Lower lobe of right lung (tissue), 2 donors: Measurements from ENCODE around the gene NECTIN4. TPM values are rescaled to one million over a fixed set of nuclear protein-coding genes. Genes with fewer than 3 reads are reported as not detected.

Experiments
- ATAC-seq, 2 donors: fragments of 200-7000 bp; cut with Tn5 transposase; one replicate each; pipeline ENCODE4 v1.9.1; 2020 to 2022; ENCODE audit warnings: mild to moderate bottlenecking in 2 of 2, moderate library complexity in 2 of 2
- DNase-seq: peaks from one replicate; pipeline ENCODE4 v3.0.0-alpha.2; 2020
- H3K27ac ChIP-seq: fragments of 200-600 bp; one replicate; pipeline ENCODE4 v1.8.0; 2022
- H3K27me3 ChIP-seq: fragments of 200-600 bp; one replicate; pipeline ENCODE4 v1.8.0; 2022; ENCODE audit warnings: low read depth
- H3K36me3 ChIP-seq: fragments of 200-600 bp; one replicate; pipeline ENCODE4 v1.8.0; 2022; ENCODE audit warnings: mild to moderate bottlenecking
- H3K4me1 ChIP-seq: fragments of 200-600 bp; one replicate; pipeline ENCODE4 v1.8.0; 2022
- H3K4me3 ChIP-seq: fragments of 200-600 bp; one replicate; pipeline ENCODE4 v1.8.0; 2022; ENCODE audit warnings: mild to moderate bottlenecking
- H3K9me3 ChIP-seq: fragments of 200-600 bp; one replicate; pipeline ENCODE4 v1.8.0; 2022
- intact Hi-C: fragments of 100-400 bp; cut with DNase I; formaldehyde crosslinking; loops from one replicate; pipeline ENCODE4 v1.11.0; 2022
- total RNA-seq: library from RNA; stranded (reverse); fragmentation: NEBNext Ultra II Directional; extraction: Animal tissue kit (Norgen Biotek cat#: 25700); gene quantifications from one replicate; pipeline ENCODE4 v1.2.1, GENCODE V29; 2021
- TF ChIP-seq, protein P1 (sequence below): fragments of 200-600 bp; IDR thresholded peaks from one replicate; pipeline ENCODE4 v1.8.0; 2022; ENCODE audit warnings: antibody characterized with exemption, mild to moderate bottlenecking
- donor health status: DM: no; HTN: yes; CAD: no; lungs with severe emphysema.

Gene NECTIN4
- total RNA-seq, 1 donor from 2014 or later, result 6.2 TPM

DNA sequence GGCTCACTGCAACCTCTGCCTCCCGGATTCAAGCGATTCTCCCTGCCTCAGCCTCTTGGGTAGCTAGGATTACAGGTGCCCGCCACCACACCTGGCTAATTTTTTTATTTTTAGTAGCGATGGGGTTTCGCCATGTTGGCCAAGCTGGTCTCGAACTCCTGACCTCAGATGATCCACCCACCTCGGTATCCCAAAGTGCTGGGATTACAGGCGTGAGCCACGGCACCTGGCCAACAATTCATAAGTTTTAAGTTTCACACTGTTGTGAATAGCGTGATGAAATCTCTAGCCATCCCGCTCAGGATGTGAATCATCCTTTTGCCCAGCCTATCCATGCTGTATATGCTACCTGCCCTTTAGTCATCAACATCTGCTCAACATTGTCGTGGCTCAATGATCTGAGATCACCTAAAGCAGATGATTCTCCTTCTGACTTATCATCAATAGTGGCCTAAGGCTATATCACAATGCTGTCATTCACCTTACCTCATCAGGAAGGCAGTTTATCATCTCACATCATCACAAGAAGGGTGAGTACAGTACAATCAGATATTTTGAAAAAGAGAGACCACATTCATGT is 25.9 kb upstream of the NECTIN4 start:
- H3K9me3 ChIP-seq, result no peaks in the 10 kb centered on the region
- DNase-seq (no peak), ATAC-seq (no peak)
- no peak overlapping the region for H3K27ac ChIP-seq
- H3K36me3 ChIP-seq, result peaks cover 21% of the 10 kb centered on the region
- peaks cover 78% of the 10 kb centered on the region for H3K4me1 ChIP-seq
- intact Hi-C loops, result no loop called here
- TF ChIP-seq, protein P1, sequence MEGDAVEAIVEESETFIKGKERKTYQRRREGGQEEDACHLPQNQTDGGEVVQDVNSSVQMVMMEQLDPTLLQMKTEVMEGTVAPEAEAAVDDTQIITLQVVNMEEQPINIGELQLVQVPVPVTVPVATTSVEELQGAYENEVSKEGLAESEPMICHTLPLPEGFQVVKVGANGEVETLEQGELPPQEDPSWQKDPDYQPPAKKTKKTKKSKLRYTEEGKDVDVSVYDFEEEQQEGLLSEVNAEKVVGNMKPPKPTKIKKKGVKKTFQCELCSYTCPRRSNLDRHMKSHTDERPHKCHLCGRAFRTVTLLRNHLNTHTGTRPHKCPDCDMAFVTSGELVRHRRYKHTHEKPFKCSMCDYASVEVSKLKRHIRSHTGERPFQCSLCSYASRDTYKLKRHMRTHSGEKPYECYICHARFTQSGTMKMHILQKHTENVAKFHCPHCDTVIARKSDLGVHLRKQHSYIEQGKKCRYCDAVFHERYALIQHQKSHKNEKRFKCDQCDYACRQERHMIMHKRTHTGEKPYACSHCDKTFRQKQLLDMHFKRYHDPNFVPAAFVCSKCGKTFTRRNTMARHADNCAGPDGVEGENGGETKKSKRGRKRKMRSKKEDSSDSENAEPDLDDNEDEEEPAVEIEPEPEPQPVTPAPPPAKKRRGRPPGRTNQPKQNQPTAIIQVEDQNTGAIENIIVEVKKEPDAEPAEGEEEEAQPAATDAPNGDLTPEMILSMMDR, result no peak
- H3K4me3 ChIP-seq, result no peak overlapping the region
- no peaks in the 10 kb centered on the region for H3K27me3 ChIP-seq

DNA sequence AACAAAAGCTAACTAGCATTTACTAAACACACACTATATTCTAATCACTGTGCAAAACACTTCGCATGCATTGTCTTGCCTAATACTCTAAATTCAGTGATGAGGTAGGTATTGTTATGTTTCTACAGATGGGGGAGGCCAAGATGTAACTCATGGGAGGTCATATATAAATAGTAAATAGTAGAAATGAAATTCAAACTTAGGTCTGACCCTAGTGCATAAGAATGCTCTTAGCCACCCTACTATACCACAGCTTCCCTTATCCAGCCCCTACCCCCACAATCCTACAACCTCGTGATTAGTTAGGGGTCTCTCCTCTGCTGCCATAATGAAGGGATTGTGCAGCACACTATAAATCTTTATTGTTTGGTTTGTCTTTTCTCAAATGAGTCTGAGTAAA is 25.2 kb upstream of the NECTIN4 start:
- TF ChIP-seq, protein P1, result no peak
- Histone ChIP-seq H3K4me3 (no peak overlapping the region), H3K36me3 (peaks cover 21% of the 10 kb centered on the region), H3K9me3 (no peaks in the 10 kb centered on the region), H3K4me1 (peaks cover 72% of the 10 kb centered on the region), H3K27ac (no peak overlapping the region), H3K27me3 (no peaks in the 10 kb centered on the region)
- intact Hi-C loops, result no loop called here
- no peak for ATAC-seq
- DNase-seq, result no peak

DNA sequence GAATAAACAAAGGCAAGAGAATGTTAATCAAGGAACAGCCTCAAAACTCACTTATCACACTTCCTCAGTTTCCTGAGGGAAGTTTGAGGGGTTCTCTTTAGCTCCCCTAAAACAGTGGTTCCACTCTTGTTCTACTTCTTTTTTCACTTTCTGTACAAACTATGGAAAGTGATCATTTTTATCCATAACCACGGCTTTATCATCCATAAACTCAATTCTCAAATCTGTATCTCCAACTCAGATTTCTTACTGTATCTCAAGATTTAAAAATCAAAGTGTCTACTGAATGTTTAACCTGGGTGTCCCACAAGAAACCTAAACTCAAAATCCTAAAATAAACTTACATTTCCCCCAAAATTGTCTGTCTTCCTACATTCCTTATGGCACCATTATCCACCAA is 24.6 kb upstream of the NECTIN4 start:
- Histone ChIP-seq H3K36me3 (peaks cover 25% of the 10 kb centered on the region), H3K27ac (no peak overlapping the region), H3K9me3 (no peaks in the 10 kb centered on the region), H3K27me3 (no peaks in the 10 kb centered on the region), H3K4me3 (no peak overlapping the region), H3K4me1 (peaks cover 65% of the 10 kb centered on the region)
- ATAC-seq, result no peak
- TF ChIP-seq, protein P1, result no peak
- intact Hi-C loops, result no loop called here
- DNase-seq, result no peak

DNA sequence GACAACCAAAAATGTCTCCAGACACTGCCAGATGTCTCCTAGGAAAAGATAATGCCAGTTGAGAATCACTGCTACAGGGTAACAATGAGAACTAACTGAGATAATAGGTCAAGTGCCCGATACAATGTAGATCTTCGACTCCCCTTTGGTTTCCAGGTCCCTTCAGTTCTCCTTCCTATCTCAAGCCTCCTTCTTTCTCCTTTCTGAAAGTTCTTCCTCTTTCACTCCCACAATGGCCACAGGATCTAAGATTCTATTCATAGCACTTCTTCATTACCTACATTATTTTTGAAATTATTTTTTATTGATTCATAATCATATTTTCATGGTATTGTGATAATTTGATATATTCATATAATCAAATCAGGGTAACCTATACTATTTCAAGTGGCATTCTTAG is 22.2 kb upstream of the NECTIN4 start:
- ATAC-seq (no peak), DNase-seq (no peak)
- Histone ChIP-seq H3K36me3 (peaks cover 25% of the 10 kb centered on the region), H3K4me1 (peaks cover 52% of the 10 kb centered on the region), H3K9me3 (no peaks in the 10 kb centered on the region), H3K4me3 (no peak overlapping the region), H3K27ac (no peak overlapping the region), H3K27me3 (no peaks in the 10 kb centered on the region)
- TF ChIP-seq, protein P1, result no peak
- intact Hi-C loops, result no loop called here

DNA sequence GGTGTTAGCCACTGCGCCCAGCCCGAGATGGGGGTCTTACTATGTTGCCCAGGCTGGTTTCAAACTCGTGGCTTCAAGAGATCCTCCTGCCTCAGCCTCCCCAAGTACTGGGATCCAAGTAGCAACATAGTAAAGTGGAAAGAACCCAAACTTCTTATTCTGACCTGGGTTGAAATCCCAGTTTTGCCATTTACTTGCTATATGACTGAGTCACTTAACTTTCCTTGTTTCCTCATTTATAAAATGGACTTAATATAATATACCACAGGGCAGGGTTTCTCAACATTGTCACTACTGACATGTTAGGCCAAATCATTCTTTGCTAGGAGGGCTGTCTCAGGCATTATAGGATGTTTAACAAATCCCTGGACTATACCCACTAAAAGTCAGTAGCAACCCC is 21.8 kb upstream of the NECTIN4 start:
- Histone ChIP-seq H3K36me3 (peaks cover 25% of the 10 kb centered on the region), H3K4me1 (peaks cover 48% of the 10 kb centered on the region), H3K9me3 (no peaks in the 10 kb centered on the region), H3K4me3 (no peak overlapping the region), H3K27me3 (no peaks in the 10 kb centered on the region), H3K27ac (no peak overlapping the region)
- intact Hi-C loops, result no loop called here
- TF ChIP-seq, protein P1, result no peak
- DNase-seq (no peak), ATAC-seq (no peak)
